Neural progenitor cell (in vitro differentiated cells): Measurements from ENCODE around the gene CSNK1G1. TPM values are rescaled to one million over a fixed set of nuclear protein-coding genes. Genes with fewer than 3 reads are reported as not detected.
A peak's percentile ranks its signal among the peaks of the same experiment; 100 is the strongest.

Experiments
- DNase-seq: peaks from one replicate; pipeline ENCODE4 v3.0.0-alpha.2; 2016; ENCODE audit warnings: low spot score
- H2AFZ ChIP-seq: fragments of 200-600 bp; sonication (generic); replicated peaks from 2 replicates; pipeline ENCODE4 v1.6.1; 2016; ENCODE audit warnings: antibody characterized with exemption
- H3F3A ChIP-seq: fragments of 200-600 bp; sonication (generic); 2 replicates; pipeline ENCODE4 v1.6.1; 2016; ENCODE audit warnings: antibody characterized with exemption, low read depth
- H3K27ac ChIP-seq: fragments of 200-600 bp; sonication (generic); 2 replicates; pipeline ENCODE4 v1.5.1; 2016; ENCODE audit warnings: mild to moderate bottlenecking
- H3K27me3 ChIP-seq: fragments of 200-600 bp; sonication (generic); 2 replicates; pipeline ENCODE4 v1.6.1; 2016; ENCODE audit warnings: mild to moderate bottlenecking, moderate library complexity
- H3K36me3 ChIP-seq: fragments of 200-600 bp; sonication (generic); 2 replicates; pipeline ENCODE4 v1.5.1; 2016
- H3K4me1 ChIP-seq: fragments of 200-600 bp; sonication (generic); 2 replicates; pipeline ENCODE4 v1.6.1; 2016; ENCODE audit warnings: mixed run types
- H3K4me2 ChIP-seq: fragments of 200-600 bp; sonication (generic); 2 replicates; pipeline ENCODE4 v1.6.1; 2016
- H3K4me3 ChIP-seq: fragments of 200-600 bp; sonication (generic); 2 replicates; pipeline ENCODE4 v1.5.1; 2016
- H3K79me2 ChIP-seq: fragments of 200-600 bp; sonication (generic); 2 replicates; pipeline ENCODE4 v1.6.1; 2016; ENCODE audit warnings: low read depth
- H3K9ac ChIP-seq: fragments of 200-600 bp; sonication (generic); 2 replicates; pipeline ENCODE4 v1.6.1; 2016
- H3K9me3 ChIP-seq: fragments of 200-600 bp; sonication (generic); 2 replicates; pipeline ENCODE4 v1.5.1; 2016; ENCODE audit warnings: low read depth
- H4K20me1 ChIP-seq: fragments of 200-600 bp; sonication (generic); 2 replicates; pipeline ENCODE4 v1.6.1; 2016; ENCODE audit warnings: low read depth
- H3K27ac Mint-ChIP-seq: 3 replicates; pipeline ENCODE4 v1.8.0; 2021; ENCODE audit warnings: mixed read lengths
- H3K27me3 Mint-ChIP-seq: 2 replicates; pipeline ENCODE4 v1.8.0; 2022; ENCODE audit warnings: low read depth, mild to moderate bottlenecking, inconsistent platforms, moderate library complexity, mixed read lengths; ENCODE audit not compliant: insufficient read depth
- H3K36me3 Mint-ChIP-seq: 3 replicates; pipeline ENCODE4 v1.8.0; 2021; ENCODE audit warnings: mixed read lengths
- H3K4me1 Mint-ChIP-seq: 3 replicates; pipeline ENCODE4 v1.8.0; 2021; ENCODE audit warnings: mixed read lengths
- H3K4me3 Mint-ChIP-seq: 3 replicates; pipeline ENCODE4 v1.8.0; 2021; ENCODE audit warnings: mild to moderate bottlenecking, moderate library complexity, mixed read lengths
- H3K9me3 Mint-ChIP-seq: 3 replicates; pipeline ENCODE4 v1.8.0; 2020; ENCODE audit warnings: mixed read lengths
- EZH2 ChIP-seq: fragments of 200-600 bp; sonication (generic); IDR thresholded peaks from 2 replicates; pipeline ENCODE4 v1.6.1; 2017; ENCODE audit warnings: antibody characterized with exemption, mild to moderate bottlenecking, moderate library complexity
- EZH2phosphoT487 ChIP-seq: fragments of 200-600 bp; sonication (generic); IDR thresholded peaks from 2 replicates; pipeline ENCODE4 v1.6.1; 2017; ENCODE audit warnings: antibody characterized with exemption
- total RNA-seq: library from RNA; depleted of rRNA; stranded (reverse); fragments of >200 nt; gene quantifications from 2 replicates; pipeline ENCODE4 v1.2.3, GENCODE V29; 2015; ENCODE audit warnings: low replicate concordance
- TF ChIP-seq, protein P1 (sequence below): fragments of 200-600 bp; sonication (generic); IDR thresholded peaks from 2 replicates; pipeline ENCODE4 v1.5.1; 2017; ENCODE audit warnings: antibody characterized with exemption, mild to moderate bottlenecking

Gene CSNK1G1
- total RNA-seq, 1 donor from 2014 or later = 23.0 TPM

DNA sequence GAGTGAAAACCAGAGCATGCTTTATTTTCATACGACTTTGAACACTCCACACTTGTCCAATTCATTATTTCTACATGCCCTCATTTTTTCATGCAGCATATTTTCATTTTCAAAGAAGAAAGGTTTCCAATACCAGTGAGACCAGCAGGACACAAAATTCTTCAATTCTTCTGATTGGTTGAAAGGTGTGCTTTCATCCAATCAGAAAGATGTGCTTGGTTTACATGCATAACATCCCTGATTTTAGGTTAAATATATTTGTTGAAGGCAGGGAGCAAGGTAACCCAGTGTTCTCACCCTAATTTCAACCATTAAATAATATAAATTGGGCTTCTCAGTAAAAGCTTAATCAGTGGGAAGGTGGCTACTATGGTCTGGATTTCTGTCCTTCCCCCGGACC, 145.6 kb downstream of the CSNK1G1 start:
- Histone ChIP-seq H3K36me3 (no peaks in the 10 kb centered on the region), H3K4me3 (no peak overlapping the region)
- H3K27ac Mint-ChIP-seq = no peak overlapping the region

GRCh38 chr15:64209680-64210334, 146.2 kb downstream of the CSNK1G1 start:
- no peak for TF ChIP-seq EZH2phosphoT487
- TF ChIP-seq, protein P1, sequence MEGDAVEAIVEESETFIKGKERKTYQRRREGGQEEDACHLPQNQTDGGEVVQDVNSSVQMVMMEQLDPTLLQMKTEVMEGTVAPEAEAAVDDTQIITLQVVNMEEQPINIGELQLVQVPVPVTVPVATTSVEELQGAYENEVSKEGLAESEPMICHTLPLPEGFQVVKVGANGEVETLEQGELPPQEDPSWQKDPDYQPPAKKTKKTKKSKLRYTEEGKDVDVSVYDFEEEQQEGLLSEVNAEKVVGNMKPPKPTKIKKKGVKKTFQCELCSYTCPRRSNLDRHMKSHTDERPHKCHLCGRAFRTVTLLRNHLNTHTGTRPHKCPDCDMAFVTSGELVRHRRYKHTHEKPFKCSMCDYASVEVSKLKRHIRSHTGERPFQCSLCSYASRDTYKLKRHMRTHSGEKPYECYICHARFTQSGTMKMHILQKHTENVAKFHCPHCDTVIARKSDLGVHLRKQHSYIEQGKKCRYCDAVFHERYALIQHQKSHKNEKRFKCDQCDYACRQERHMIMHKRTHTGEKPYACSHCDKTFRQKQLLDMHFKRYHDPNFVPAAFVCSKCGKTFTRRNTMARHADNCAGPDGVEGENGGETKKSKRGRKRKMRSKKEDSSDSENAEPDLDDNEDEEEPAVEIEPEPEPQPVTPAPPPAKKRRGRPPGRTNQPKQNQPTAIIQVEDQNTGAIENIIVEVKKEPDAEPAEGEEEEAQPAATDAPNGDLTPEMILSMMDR = peak; percentile 54
- Histone ChIP-seq H3F3A (peaks cover 4% of the 10 kb centered on the region), H3K79me2 (no peaks in the 10 kb centered on the region), H3K27me3 (no peaks in the 10 kb centered on the region), H3K36me3 (no peaks in the 10 kb centered on the region), H3K4me2 (no peak overlapping the region), H3K9ac (no peak overlapping the region), H3K4me3 (no peak overlapping the region), H3K27ac (no peak overlapping the region), H3K4me1 (no peaks in the 10 kb centered on the region), H2AFZ (no peak overlapping the region), H4K20me1 (no peaks in the 10 kb centered on the region), H3K9me3 (no peaks in the 10 kb centered on the region)
- H3K4me1 Mint-ChIP-seq = no peaks in the 10 kb centered on the region
- DNase-seq = no peak
- no peaks in the 10 kb centered on the region for H3K27me3 Mint-ChIP-seq
- H3K27ac Mint-ChIP-seq = no peak overlapping the region
- H3K4me3 Mint-ChIP-seq = no peak overlapping the region
- peaks cover 4% of the 10 kb centered on the region for H3K36me3 Mint-ChIP-seq
- no peaks in the 10 kb centered on the region for H3K9me3 Mint-ChIP-seq

More for the DNA sequence above, 145.6 kb downstream of the CSNK1G1 start:
- Histone ChIP-seq H3K4me1 (no peaks in the 10 kb centered on the region), H3K9me3 (no peaks in the 10 kb centered on the region), H3K27ac (no peak overlapping the region), H3K9ac (no peak overlapping the region), H3F3A (peaks cover 4% of the 10 kb centered on the region), H3K27me3 (no peaks in the 10 kb centered on the region), H3K4me2 (no peak overlapping the region), H2AFZ (no peak overlapping the region), H4K20me1 (no peaks in the 10 kb centered on the region), H3K79me2 (no peaks in the 10 kb centered on the region)
- Mint-ChIP-seq H3K9me3 (no peaks in the 10 kb centered on the region), H3K4me3 (no peak overlapping the region), H3K27me3 (no peaks in the 10 kb centered on the region), H3K4me1 (no peaks in the 10 kb centered on the region), H3K36me3 (peaks cover 4% of the 10 kb centered on the region)
- TF ChIP-seq EZH2 = no peak
- TF ChIP-seq, protein P1 = no peak
- TF ChIP-seq EZH2phosphoT487 = no peak
- DNase-seq = no peak

GRCh38 chr15:64205202-64205601, 150.8 kb downstream of the CSNK1G1 start:
- H3K79me2 ChIP-seq = no peaks in the 10 kb centered on the region
- H4K20me1 ChIP-seq = no peaks in the 10 kb centered on the region
- H3K4me1 Mint-ChIP-seq = no peaks in the 10 kb centered on the region
- no peak overlapping the region for H3K27ac Mint-ChIP-seq
- no peak overlapping the region for H3K4me3 Mint-ChIP-seq
- TF ChIP-seq, protein P1 = no peak
- no peak for TF ChIP-seq EZH2phosphoT487
- TF ChIP-seq EZH2 = no peak
- H3K9ac ChIP-seq = no peak overlapping the region
- DNase-seq = no peak
- H3K9me3 Mint-ChIP-seq = no peaks in the 10 kb centered on the region
- no peaks in the 10 kb centered on the region for H3K27me3 Mint-ChIP-seq
- H3K27ac ChIP-seq = no peak overlapping the region
- no peaks in the 10 kb centered on the region for H3K4me1 ChIP-seq
- no peaks in the 10 kb centered on the region for H3K9me3 ChIP-seq
- H2AFZ ChIP-seq = no peak overlapping the region
- H3K27me3 ChIP-seq = no peaks in the 10 kb centered on the region
- H3F3A ChIP-seq = peaks cover 3% of the 10 kb centered on the region
- peaks cover 3% of the 10 kb centered on the region for H3K36me3 Mint-ChIP-seq
- no peaks in the 10 kb centered on the region for H3K36me3 ChIP-seq
- no peak overlapping the region for H3K4me3 ChIP-seq
- no peak overlapping the region for H3K4me2 ChIP-seq
